SU-DHL-6 (cell line): Measurements from ENCODE around the gene ORC1.

ENCODE experiments used
- CTCF ChIP-seq: fragments of 200-600 bp; sonication (generic); IDR thresholded peaks from one replicate; pipeline ENCODE4 v1.5.1; 2017; ENCODE audit warnings: antibody characterized with exemption, mild to moderate bottlenecking, low read length, moderate library complexity; ENCODE audit not compliant: insufficient read depth, poor library complexity, severe bottlenecking
- EZH2phosphoT487 ChIP-seq: fragments of 200-600 bp; sonication (generic), shearing (Covaris generic); conservative IDR thresholded peaks from 2 replicates; pipeline ENCODE4 v1.6.1; 2018; ENCODE audit warnings: mild to moderate bottlenecking, antibody characterized with exemption, low read length, moderate library complexity, mixed read lengths

GRCh38 chr1:52435211-52435610 lies 31.0 kb upstream of the ORC1 start:
- TF ChIP-seq CTCF, result no peak
- no peak for TF ChIP-seq EZH2phosphoT487
